ENCODE data around the gene AMER1. TPM values are rescaled to one million over a fixed set of nuclear protein-coding genes. Genes with fewer than 3 reads are reported as not detected.
A peak's percentile ranks its signal among the peaks of the same experiment; 100 is the strongest.

The AMER1 gene
- total and polyA plus RNA-seq, 11 donors: 1.7 to 5.6 (median 4.3) TPM

GRCh38 chrX:64192040-64192439 lies 13.5 kb downstream of the AMER1 start:
- H3K27me3 ChIP-seq: no peaks in the 10 kb centered on the region
- H3K4me1 ChIP-seq: peaks cover 0 to 22% (median 6%) of the 10 kb centered on the region in 12 donors
- WGBS, 4 donors: 75 to 97% (median 89%) methylated on average over 3 of the region's 3 CpGs
- TF ChIP-seq CTCF (IDR thresholded peaks at IDR 0.05): no peak
- no peak for TF ChIP-seq POLR2A (IDR thresholded peaks at IDR 0.05)
- H3K36me3 ChIP-seq: peaks cover 0 to 14% (median 3%) of the 10 kb centered on the region in 9 donors
- intact Hi-C loops (cut with DNase I): no loop called here
- DNase-seq (no peak), ATAC-seq (no peak)
- H3K27ac ChIP-seq: peak overlapping the region in 2 of 12 donors; percentile 24
- H3K9me3 ChIP-seq: no peaks in the 10 kb centered on the region
- H3K4me3 ChIP-seq: no peak overlapping the region

GRCh38 chrX:64191281-64192010 lies 14.1 kb downstream of the AMER1 start:
- H3K9me3 ChIP-seq: no peaks in the 10 kb centered on the region
- 86 to 97% (median 92%) methylated on average over 15 to 19 of the region's 19 CpGs for WGBS, 4 donors

GRCh38 chrX:64190136-64190740 lies 15.3 kb downstream of the AMER1 start:
- no peak overlapping the region for H3K4me3 ChIP-seq
- peaks cover 0 to 16% (median 6%) of the 10 kb centered on the region in 12 donors for H3K4me1 ChIP-seq
- H3K27ac ChIP-seq: no peak overlapping the region
- ATAC-seq (no peak), DNase-seq (no peak)
- H3K36me3 ChIP-seq: peaks cover 0 to 14% (median 3%) of the 10 kb centered on the region in 9 donors
- H3K27me3 ChIP-seq: no peaks in the 10 kb centered on the region
- intact Hi-C loops (cut with DNase I): no loop called here
- H3K9me3 ChIP-seq: no peaks in the 10 kb centered on the region
- TF ChIP-seq CTCF (IDR thresholded peaks at IDR 0.05) (no peak), POLR2A (IDR thresholded peaks at IDR 0.05) (no peak)
- WGBS, 4 donors: 73 to 96% (median 88%) methylated on average over 8 to 10 of the region's 10 CpGs

More at GRCh38 chrX:64191281-64192010, 14.1 kb downstream of the AMER1 start:
- TF ChIP-seq POLR2A (IDR thresholded peaks at IDR 0.05): no peak
- no peak for TF ChIP-seq CTCF (IDR thresholded peaks at IDR 0.05)
- peaks cover 0 to 14% (median 3%) of the 10 kb centered on the region in 9 donors for H3K36me3 ChIP-seq
- DNase-seq (no peak), ATAC-seq (no peak)
- H3K27me3 ChIP-seq: no peaks in the 10 kb centered on the region
- intact Hi-C loops (cut with DNase I): no loop called here
- H3K4me3 ChIP-seq: no peak overlapping the region
- H3K4me1 ChIP-seq: peaks cover 0 to 20% (median 6%) of the 10 kb centered on the region in 12 donors
- no peak overlapping the region for H3K27ac ChIP-seq

GRCh38 chrX:64188901-64189300 lies 16.6 kb downstream of the AMER1 start:
- H3K4me1 ChIP-seq: peaks cover 0 to 23% (median 6%) of the 10 kb centered on the region in 12 donors
- TF ChIP-seq CTCF (IDR thresholded peaks at IDR 0.05) (no peak), POLR2A (IDR thresholded peaks at IDR 0.05) (no peak)
- intact Hi-C loops (cut with DNase I): no loop called here
- ATAC-seq: no peak
- DNase-seq: no peak
- H3K9me3 ChIP-seq: no peaks in the 10 kb centered on the region
- WGBS, 4 donors: 89 to 99% (median 96%) methylated on average over 3 of the region's 3 CpGs
- H3K27ac ChIP-seq: no peak overlapping the region
- no peaks in the 10 kb centered on the region for H3K27me3 ChIP-seq
- no peak overlapping the region for H3K4me3 ChIP-seq
- peaks cover 0 to 14% (median 3%) of the 10 kb centered on the region in 9 donors for H3K36me3 ChIP-seq
